ENCODE results near the gene RAB20.

DNA sequence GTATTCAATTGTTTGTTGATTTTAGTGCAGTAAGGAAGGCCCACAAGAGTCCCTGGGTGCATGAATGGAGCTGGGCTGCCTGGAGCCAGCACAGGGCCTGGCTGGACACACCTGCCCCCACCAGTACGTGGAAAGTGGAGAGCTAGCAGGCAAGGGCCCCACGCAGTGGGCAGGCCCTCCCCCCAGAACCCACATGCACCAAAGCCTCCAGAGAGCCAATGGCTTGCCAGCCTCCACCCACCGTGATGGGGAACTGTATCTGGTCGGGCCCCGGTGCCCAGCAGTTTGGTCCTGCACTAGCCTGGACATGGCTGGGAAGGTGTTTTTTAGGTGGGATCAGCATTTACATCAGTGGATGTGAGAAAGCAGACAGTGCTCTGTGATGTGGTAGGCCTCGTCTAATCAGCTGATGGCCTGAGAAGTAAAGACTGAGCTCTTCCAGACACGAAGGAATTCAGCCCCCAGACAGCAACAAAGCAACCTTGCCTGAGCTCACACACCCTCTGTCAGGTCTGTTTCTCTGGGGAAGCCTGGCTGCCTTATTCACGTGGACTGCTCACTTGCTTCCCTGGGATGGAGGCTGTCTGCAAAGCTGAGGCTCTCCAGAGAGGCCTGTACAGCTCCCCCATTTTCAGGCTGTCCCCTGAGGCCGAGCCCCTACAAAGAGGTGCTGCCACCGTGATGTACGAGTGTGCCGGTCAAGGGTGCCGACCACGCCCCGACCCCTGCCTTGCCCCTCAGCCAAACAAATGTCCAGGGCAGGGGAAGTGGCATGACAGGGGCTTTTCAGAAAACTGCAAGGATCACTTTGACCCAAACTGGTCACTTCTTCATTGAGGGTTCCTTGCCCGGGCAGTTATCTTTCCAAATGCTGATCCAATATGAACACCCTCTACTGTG, 27.5 kb downstream of the RAB20 start:
- TF ChIP-seq RB1 (IDR thresholded peaks at IDR 0.05; ENCODE audit: low read depth) (no peak), TBL1XR1 (IDR thresholded peaks at IDR 0.05; ENCODE audit: low read length in 2 of 2) (no peak)
